Right atrium auricular region (tissue), 2 donors: Measurements from ENCODE around the gene AGAP1. TPM values are rescaled to one million over a fixed set of nuclear protein-coding genes. Genes with fewer than 3 reads are reported as not detected.

Experiments used
- DNase-seq: peaks from one replicate; pipeline ENCODE4 v3.0.0-alpha.2; 2019; ENCODE audit warnings: low spot score
- H3K27ac ChIP-seq, 2 donors: fragments of 200-600 bp; sonication (generic); 1 replicate in 1 of 2; 2 replicates in 1 of 2; pipeline ENCODE4 v1.5.1; 2016 to 2019
- H3K27me3 ChIP-seq, 2 donors: fragments of 200-600 bp; sonication (generic); one replicate each; pipeline versions ENCODE4 v1.5.1 to v1.6.0; 2017 to 2019
- H3K36me3 ChIP-seq: fragments of 200-600 bp; sonication (generic); one replicate; pipeline ENCODE4 v1.5.1; 2016
- H3K4me1 ChIP-seq, 2 donors: fragments of 200-600 bp; sonication (generic); one replicate each; pipeline versions ENCODE4 v1.5.1 to v1.6.0; 2017 to 2019
- H3K4me3 ChIP-seq, 2 donors: fragments of 200-600 bp; sonication (generic); 1 replicate in 1 of 2; 2 replicates in 1 of 2; pipeline ENCODE4 v1.5.1; 2017 to 2019; ENCODE audit warnings: mild to moderate bottlenecking in 1 of 2, moderate library complexity in 1 of 2
- H3K9me3 ChIP-seq, 2 donors: fragments of 200-600 bp; sonication (generic); one replicate each; pipeline ENCODE4 v1.5.1; 2019
- total RNA-seq, 2 donors: library from RNA; depleted of rRNA; stranded (reverse); fragments of >200 nt; gene quantifications; one replicate each; pipeline ENCODE4 v1.1.0, GENCODE V29; 2016
- TF ChIP-seq, protein P1 (sequence below), 2 donors: fragments of 200-600 bp; sonication (generic); IDR thresholded peaks; one replicate each; pipeline ENCODE4 v1.5.1; 2019; ENCODE audit warnings: antibody characterized with exemption in 2 of 2

The AGAP1 gene
- total RNA-seq, 2 donors from 2014 or later: 11.6 to 17.2 TPM

DNA sequence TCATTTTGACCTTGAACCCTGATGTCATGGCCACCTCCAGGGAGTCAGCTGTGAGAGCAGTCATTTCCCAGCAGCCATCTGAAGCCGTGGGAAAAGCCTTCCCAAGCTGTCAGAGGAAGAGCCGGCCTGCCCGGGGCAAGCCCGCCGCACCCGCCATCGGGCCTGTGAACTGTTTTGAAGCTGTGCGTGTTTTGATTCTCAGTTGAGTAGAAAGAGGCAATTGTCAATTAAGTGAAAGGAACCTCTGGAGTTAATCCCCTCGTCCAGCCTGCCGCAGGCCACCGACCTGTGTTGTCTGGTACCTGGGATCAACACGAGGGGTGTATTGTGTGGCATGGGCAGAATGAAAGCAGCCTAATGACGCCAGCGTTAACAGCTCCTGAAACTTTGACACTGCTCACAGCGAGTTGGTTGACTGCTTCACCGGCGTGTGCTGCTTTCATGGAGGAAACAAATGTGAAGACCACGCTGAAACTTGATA is 318.4 kb downstream of the AGAP1 start:
- Histone ChIP-seq H3K4me1 (no peaks in the 10 kb centered on the region), H3K4me3 (no peak overlapping the region), H3K27ac (no peak overlapping the region), H3K9me3 (no peaks in the 10 kb centered on the region), H3K27me3 (no peaks in the 10 kb centered on the region), H3K36me3 (peaks cover 38% of the 10 kb centered on the region)
- no peak for DNase-seq
- TF ChIP-seq, protein P1, sequence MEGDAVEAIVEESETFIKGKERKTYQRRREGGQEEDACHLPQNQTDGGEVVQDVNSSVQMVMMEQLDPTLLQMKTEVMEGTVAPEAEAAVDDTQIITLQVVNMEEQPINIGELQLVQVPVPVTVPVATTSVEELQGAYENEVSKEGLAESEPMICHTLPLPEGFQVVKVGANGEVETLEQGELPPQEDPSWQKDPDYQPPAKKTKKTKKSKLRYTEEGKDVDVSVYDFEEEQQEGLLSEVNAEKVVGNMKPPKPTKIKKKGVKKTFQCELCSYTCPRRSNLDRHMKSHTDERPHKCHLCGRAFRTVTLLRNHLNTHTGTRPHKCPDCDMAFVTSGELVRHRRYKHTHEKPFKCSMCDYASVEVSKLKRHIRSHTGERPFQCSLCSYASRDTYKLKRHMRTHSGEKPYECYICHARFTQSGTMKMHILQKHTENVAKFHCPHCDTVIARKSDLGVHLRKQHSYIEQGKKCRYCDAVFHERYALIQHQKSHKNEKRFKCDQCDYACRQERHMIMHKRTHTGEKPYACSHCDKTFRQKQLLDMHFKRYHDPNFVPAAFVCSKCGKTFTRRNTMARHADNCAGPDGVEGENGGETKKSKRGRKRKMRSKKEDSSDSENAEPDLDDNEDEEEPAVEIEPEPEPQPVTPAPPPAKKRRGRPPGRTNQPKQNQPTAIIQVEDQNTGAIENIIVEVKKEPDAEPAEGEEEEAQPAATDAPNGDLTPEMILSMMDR (IDR thresholded peaks at IDR 0.05): no peak

GRCh38 chr2:235813398-235813797 is 319.6 kb downstream of the AGAP1 start:
- Histone ChIP-seq H3K4me3 (no peak overlapping the region), H3K27ac (no peak overlapping the region), H3K27me3 (no peaks in the 10 kb centered on the region), H3K36me3 (peaks cover 26% of the 10 kb centered on the region), H3K9me3 (no peaks in the 10 kb centered on the region), H3K4me1 (no peaks in the 10 kb centered on the region)
- no peak for DNase-seq
- TF ChIP-seq, protein P1 (IDR thresholded peaks at IDR 0.05): no peak

DNA sequence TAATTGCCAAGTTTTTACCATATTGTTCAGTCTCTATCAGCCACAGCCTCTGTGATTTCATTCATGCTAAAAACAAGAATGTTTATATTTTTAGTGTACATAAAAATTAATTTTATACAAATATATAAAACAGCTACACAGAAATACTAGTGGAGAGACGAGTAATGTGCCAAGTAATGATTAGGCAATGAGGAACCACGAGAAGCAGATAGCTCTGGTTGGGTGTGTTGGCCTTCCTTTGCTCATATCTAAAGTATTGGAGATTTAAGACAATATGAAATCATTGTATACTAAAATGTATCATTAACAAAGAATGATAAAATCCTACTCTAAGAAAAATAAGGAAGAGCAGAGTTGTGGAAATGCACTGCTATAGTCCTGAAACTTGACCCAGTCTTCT is 326.7 kb downstream of the AGAP1 start:
- TF ChIP-seq, protein P1 (IDR thresholded peaks at IDR 0.05): no peak
- Histone ChIP-seq H3K27me3 (no peaks in the 10 kb centered on the region), H3K27ac (no peak overlapping the region), H3K4me3 (no peak overlapping the region), H3K4me1 (no peaks in the 10 kb centered on the region), H3K36me3 (peaks cover 2% of the 10 kb centered on the region), H3K9me3 (no peaks in the 10 kb centered on the region)
- DNase-seq: no peak

DNA sequence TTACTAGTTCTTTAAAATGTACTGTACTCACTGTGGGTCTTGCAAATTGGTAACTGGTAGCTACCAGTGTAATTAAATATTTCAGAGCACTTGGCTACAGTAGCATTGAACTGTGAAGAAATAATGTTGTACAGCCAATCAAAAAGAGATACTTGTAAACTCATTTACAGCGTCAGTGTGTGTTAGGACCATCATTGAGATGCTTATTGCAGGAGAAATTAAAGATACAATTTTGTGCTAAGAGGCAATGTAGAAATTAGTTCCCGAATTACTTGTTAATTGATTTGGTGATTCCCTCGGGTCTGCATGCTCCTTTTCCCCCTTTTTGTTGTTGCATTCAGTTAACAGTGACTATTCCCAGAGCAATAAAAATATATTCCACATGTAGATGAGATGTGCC is 330.5 kb downstream of the AGAP1 start:
- Histone ChIP-seq H3K4me3 (no peak overlapping the region), H3K27me3 (no peaks in the 10 kb centered on the region), H3K36me3 (no peaks in the 10 kb centered on the region), H3K4me1 (no peaks in the 10 kb centered on the region), H3K9me3 (no peaks in the 10 kb centered on the region), H3K27ac (no peak overlapping the region)
- TF ChIP-seq, protein P1 (IDR thresholded peaks at IDR 0.05): no peak
- no peak for DNase-seq

- no peaks in the 10 kb centered on the region for H3K36me3 ChIP-seq
- no peaks in the 10 kb centered on the region for H3K27me3 ChIP-seq
- no peaks in the 10 kb centered on the region for H3K4me1 ChIP-seq
- H3K27ac ChIP-seq: no peak overlapping the region
- H3K4me3 ChIP-seq: no peak overlapping the region
- TF ChIP-seq, protein P1 (IDR thresholded peaks at IDR 0.05): no peak
- H3K9me3 ChIP-seq: no peaks in the 10 kb centered on the region
- DNase-seq: no peak
Observed at GRCh38 chr2:235825946-235826345, 332.1 kb downstream of the AGAP1 start.

- H3K9me3 ChIP-seq: no peaks in the 10 kb centered on the region
- no peak for DNase-seq
- TF ChIP-seq, protein P1 (IDR thresholded peaks at IDR 0.05): no peak
- no peaks in the 10 kb centered on the region for H3K36me3 ChIP-seq
- H3K4me3 ChIP-seq: no peak overlapping the region
- no peak overlapping the region for H3K27ac ChIP-seq
- H3K4me1 ChIP-seq: no peaks in the 10 kb centered on the region
- H3K27me3 ChIP-seq: no peaks in the 10 kb centered on the region
Observed at GRCh38 chr2:235826826-235827225, 333.0 kb downstream of the AGAP1 start.
